ENCODE measurements around the gene ACTL10.

The ACTL10 gene

DNA sequence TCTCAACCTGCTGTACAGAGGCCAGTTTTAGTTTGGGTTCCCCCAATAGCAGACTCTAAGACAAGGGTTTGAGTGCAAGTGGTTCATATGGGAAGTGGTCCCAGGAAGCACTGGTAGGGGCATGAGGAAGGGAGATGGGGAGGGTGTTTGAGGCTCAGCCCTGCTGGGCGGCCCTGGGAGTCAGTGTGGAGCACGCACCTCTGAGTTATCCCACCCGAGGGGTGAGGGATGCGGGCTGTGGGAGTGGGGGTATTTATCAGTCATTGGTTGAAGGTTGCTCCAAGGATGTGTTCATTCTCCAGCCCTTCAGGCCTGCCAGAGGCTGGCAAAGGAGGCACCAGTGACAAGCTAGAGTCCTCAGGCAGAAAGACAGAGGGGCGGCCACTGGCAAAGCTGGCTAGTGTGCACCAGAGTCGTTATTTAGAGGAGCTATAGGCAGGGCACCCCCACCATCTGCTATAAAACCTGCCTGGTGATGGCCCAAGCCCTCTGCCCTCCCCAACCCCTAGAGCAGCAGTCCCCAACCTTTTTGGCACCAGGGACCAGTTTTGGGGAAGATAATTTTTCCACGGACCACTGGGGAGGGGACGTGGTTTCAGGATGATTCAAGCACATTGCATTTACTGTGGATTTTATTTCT is 36.9 kb downstream of the ACTL10 start:
- TF ChIP-seq CREB1 (IDR thresholded peaks at IDR 0.05; ENCODE audit: low read depth) (no peak), TEAD4 (IDR thresholded peaks at IDR 0.05) (no peak), FOXM1 (IDR thresholded peaks at IDR 0.05; ENCODE audit: borderline replicate concordance, low read depth) (no peak), EP300 (IDR thresholded peaks at IDR 0.05; ENCODE audit: borderline replicate concordance) (no peak), TAF1 (IDR thresholded peaks at IDR 0.05; ENCODE audit: low read depth) (no peak), CEBPB (IDR thresholded peaks at IDR 0.05) (no peak)
- TF ChIP-seq, protein P1, sequence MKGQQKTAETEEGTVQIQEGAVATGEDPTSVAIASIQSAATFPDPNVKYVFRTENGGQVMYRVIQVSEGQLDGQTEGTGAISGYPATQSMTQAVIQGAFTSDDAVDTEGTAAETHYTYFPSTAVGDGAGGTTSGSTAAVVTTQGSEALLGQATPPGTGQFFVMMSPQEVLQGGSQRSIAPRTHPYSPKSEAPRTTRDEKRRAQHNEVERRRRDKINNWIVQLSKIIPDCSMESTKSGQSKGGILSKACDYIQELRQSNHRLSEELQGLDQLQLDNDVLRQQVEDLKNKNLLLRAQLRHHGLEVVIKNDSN (IDR thresholded peaks at IDR 0.05), result no peak

DNA sequence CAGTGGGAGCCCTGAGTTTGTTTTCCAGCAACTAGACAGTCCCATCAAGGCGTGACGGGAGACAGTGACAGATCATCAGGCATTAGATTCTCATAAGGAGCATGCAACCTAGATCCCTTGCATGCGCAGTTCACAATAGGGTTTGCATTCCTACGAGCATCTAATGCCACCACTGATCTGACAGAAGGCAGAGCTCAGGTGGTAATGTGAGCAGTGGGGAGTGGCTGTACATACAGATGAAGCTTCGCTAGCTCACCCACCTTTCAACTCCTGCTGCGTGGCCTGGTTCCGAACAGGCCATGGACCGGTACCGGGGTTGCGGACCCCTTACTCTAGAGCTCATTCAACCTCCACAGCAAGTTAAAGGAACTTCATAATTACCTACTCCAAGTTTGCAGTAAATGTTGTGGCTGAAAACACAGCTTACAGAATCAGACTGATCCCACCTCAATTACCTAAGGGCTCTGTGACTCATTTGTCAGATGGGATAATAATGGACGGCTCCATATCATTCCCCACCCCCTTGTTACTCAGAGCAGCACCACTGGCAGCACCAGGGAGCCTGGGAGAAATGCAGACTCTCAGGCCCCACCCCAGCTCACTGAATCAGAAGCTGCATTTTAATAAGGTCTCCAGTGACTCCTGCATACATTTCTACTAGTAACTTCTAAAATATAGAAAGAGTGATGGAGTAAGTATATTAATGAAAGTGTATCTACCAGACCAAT is 37.6 kb downstream of the ACTL10 start:
- TF ChIP-seq REST (IDR thresholded peaks at IDR 0.05; ENCODE audit: low read depth), result no peak
- TF ChIP-seq, protein P1 (IDR thresholded peaks at IDR 0.05), result no peak
- TF ChIP-seq CEBPB (IDR thresholded peaks at IDR 0.05), result no peak
- no peak for TF ChIP-seq EP300 (IDR thresholded peaks at IDR 0.05; ENCODE audit: borderline replicate concordance)
- no peak for TF ChIP-seq TAF1 (IDR thresholded peaks at IDR 0.05; ENCODE audit: low read depth)

- TF ChIP-seq TAF1 (IDR thresholded peaks at IDR 0.05; ENCODE audit: low read depth) (no peak), CEBPB (IDR thresholded peaks at IDR 0.05) (no peak), EP300 (IDR thresholded peaks at IDR 0.05; ENCODE audit: borderline replicate concordance) (no peak), MAX (IDR thresholded peaks at IDR 0.05) (no peak), NFIC (IDR thresholded peaks at IDR 0.05) (no peak), TCF12 (IDR thresholded peaks at IDR 0.05; ENCODE audit: low read depth) (no peak), YY1 (IDR thresholded peaks at IDR 0.05; ENCODE audit: low read depth) (no peak), ZBTB7A (IDR thresholded peaks at IDR 0.05; ENCODE audit: low read depth) (no peak), CREB1 (IDR thresholded peaks at IDR 0.05; ENCODE audit: low read depth) (no peak), REST (IDR thresholded peaks at IDR 0.05; ENCODE audit: low read depth) (no peak), FOXM1 (IDR thresholded peaks at IDR 0.05; ENCODE audit: borderline replicate concordance, low read depth) (no peak), EGR1 (IDR thresholded peaks at IDR 0.05) (no peak)
- TF ChIP-seq, protein P1 (IDR thresholded peaks at IDR 0.05), result no peak
Measured at GRCh38 chr20:33707668-33708067, 40.9 kb downstream of the ACTL10 start.

- TF ChIP-seq FOXM1 (IDR thresholded peaks at IDR 0.05; ENCODE audit: borderline replicate concordance, low read depth), result no peak
- no peak for TF ChIP-seq ZBTB7A (IDR thresholded peaks at IDR 0.05; ENCODE audit: low read depth)
- TF ChIP-seq, protein P1 (IDR thresholded peaks at IDR 0.05), result no peak
- TF ChIP-seq NFIC (IDR thresholded peaks at IDR 0.05), result no peak
- no peak for TF ChIP-seq CEBPB (IDR thresholded peaks at IDR 0.05)
- no peak for TF ChIP-seq REST (IDR thresholded peaks at IDR 0.05; ENCODE audit: low read depth)
- TF ChIP-seq MAX (IDR thresholded peaks at IDR 0.05), result no peak
- no peak for TF ChIP-seq TEAD4 (IDR thresholded peaks at IDR 0.05)
Measured at GRCh38 chr20:33709398-33709797, 42.7 kb downstream of the ACTL10 start.

All from Ishikawa (cell line).